ENCODE data around the gene OXER1.

Gene OXER1

GRCh38 chr2:42764096-42764495, at the start of gene OXER1:
Gene OXER1 (minus strand): TSS chr2:42764135. CDS start chr2:42764062, 73 bp downstream.
- no peak for DNase-seq (ENCODE audit: low read depth)

GRCh38 chr2:42812899-42813479, 49.1 kb upstream of the OXER1 start:
- peak; percentile 53 for DNase-seq (ENCODE audit: low read depth)

GRCh38 chr2:42810971-42811811, 47.3 kb upstream of the OXER1 start:
- DNase-seq (ENCODE audit: low read depth): peak; percentile 64

DNA sequence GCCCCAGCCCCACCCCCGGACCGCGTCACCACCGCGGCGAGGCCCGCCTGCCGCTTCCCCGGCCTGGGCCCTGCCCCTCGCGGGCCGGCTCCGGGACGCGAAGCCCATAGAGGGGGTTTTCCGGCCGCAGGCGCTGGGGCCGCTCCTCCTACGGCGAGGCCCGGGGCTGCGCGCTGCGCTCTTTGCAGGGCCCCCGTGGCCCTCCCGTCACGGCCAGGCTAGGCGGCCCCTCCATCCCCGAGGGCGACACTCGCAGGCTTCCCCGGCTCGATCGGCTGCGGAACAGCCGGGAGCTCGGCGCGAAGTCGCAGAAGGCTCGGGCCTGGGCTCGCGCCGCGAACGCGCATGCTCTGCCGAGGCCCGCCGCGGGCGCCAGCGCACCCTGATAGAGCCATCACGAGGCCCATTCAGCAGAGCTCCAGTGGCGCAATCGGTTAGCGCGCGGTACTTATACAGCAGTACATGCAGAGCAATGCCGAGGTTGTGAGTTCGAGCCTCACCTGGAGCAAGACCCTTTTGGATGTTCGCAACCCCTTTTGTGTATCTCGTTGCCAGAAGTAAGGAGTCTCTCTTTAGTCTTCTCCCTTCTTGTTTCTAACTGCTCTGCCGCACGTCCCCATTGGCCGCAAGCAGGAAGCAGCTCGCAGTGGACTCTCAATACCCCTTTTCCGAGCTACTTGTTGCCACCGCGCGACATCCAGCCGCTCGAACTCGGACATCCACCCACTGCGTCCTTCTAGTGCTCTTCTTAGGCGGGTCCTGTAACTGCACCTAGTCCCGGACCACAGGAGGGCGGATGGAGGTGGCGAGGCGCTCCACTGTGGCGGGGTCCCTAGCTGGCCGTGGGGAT, 46.4 kb upstream of the OXER1 start:
- DNase-seq (ENCODE audit: low read depth): peak; percentile 94

GRCh38 chr2:42809819-42810120, 45.8 kb upstream of the OXER1 start:
- peak; percentile 86 for DNase-seq (ENCODE audit: low read depth)

GRCh38 chr2:42809131-42809818, 45.3 kb upstream of the OXER1 start:
- no peak for DNase-seq (ENCODE audit: low read depth)

- no peak for DNase-seq (ENCODE audit: low read depth)
Observed at GRCh38 chr2:42808301-42808700, 44.4 kb upstream of the OXER1 start.

GRCh38 chr2:42806786-42807185, 42.9 kb upstream of the OXER1 start:
- DNase-seq (ENCODE audit: low read depth): no peak

DNA sequence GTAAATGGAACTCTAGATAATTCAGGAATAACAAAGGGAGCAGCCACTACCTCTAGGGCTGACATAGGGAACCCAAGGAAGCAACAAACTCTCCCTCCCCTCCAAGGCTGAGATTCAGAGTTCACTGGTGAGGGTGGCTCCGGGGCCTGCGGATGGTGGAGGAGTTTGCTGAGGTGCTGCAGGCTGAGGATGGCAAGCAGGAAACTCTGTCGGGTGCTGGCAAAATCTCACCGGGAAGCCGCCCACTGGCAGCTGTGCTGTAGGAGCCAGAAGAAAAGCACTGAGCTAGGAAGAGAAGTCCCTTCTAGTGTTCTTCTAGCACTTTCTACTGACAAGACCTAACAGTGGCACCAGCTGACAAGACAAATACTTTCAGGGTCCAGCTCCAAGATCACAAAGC, 41.0 kb upstream of the OXER1 start:
- no peak for DNase-seq (ENCODE audit: low read depth)

DNA sequence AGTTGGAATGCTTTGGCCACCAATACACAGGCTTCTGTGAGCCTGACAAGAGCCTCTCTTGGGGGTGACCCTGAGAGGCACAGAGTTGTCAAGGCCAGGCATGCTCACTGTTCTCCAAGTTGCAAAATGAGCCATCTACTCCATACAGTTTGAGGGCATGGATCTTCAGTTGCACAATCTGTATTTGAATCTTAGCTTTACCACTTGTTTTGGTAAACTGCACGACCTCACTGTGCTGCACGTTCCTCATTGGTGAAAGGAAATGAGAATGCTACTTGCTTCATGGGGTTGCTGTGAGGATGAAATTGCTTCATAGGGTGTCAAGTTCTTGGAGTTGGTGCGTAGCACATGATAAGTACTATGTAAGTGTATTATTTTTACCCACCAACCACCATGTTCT, 40.4 kb upstream of the OXER1 start:
- DNase-seq (ENCODE audit: low read depth): peak; percentile 98

DNA sequence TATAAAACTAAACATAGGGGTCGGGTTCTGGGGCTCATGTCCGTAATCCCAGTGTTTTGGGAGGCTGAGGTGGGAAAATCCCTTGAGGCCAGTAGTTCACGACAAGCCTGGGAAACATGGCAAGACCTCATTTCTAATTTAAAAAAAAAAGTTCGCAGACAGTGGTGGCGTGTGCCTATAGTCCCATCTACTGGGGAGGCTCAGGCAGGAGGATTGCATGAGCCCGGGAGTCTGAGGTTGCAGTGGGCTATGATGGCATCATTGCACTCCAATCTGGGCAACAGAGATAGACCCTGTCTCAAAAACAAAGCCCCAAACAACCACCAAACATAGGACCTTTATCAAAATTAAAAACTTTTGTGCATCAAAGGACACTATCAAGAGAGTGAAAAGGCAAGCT, 38.2 kb upstream of the OXER1 start:
- no peak for DNase-seq (ENCODE audit: low read depth)

- DNase-seq (ENCODE audit: low read depth): no peak
Observed at GRCh38 chr2:42801381-42801780, 37.4 kb upstream of the OXER1 start.

DNA sequence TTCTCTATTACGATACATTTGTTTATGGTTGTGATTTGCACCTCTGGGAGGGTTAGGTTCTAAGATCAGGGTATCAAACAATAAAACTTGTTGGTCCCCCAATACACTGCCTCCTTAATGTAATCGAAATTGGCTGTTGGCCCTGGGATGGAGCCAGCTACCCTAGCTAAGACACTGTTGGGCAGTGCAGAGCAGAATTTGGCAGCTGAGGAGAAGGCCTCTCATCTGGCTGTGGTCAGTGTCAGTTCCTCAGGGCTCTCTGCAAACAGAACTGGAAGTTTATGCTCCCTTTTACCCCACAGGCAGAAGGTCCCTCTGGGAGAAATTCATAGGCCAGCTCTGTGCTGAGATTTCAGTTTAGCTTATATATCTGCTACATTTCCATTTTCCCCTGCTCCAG, 37.0 kb upstream of the OXER1 start:
- no peak for DNase-seq (ENCODE audit: low read depth)

DNA sequence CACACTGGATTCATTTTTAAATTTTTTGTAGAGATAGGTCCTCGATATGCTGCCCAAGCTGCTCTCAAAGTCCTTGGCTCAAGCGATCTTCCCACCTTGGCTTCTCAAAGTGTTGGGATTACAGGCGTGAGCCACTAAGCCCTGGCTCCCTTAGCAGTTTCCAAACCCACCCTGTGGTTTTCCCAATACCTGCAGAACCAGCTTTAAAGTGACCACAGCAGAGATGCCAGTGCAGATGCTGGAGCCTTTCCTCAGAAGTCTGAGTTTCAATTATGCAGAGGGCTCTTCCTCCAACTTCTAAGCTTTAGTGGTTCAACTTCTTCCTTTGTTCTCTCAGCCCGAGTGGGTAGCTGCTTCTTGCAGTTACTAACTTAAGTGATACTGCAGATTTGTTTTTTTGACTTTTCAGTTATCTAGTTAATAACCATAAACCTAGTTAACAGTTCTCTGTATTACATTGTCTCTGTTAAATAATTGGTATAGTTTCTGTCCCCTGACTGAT, 36.6 kb upstream of the OXER1 start:
- no peak for DNase-seq (ENCODE audit: low read depth)

DNA sequence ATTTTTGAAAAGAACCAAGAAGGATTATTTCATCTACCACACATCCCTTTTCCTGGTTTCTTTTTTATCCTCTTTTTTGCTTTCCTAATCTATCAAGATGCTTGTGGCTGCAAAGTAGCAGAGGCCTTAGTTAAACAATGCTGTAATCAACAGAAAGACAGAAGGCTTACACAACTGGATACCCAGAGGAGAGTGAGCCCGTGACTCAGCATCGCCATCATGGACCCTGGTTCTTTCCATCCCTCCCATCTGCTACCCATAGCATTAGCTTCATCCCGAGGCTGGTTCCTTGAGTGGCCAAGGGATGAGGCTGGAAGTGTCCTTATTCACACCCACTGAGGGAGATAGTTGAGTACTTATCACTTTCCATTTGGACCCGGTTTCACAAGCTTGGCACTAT, 35.9 kb upstream of the OXER1 start:
- DNase-seq (ENCODE audit: low read depth): peak; percentile 23

DNA sequence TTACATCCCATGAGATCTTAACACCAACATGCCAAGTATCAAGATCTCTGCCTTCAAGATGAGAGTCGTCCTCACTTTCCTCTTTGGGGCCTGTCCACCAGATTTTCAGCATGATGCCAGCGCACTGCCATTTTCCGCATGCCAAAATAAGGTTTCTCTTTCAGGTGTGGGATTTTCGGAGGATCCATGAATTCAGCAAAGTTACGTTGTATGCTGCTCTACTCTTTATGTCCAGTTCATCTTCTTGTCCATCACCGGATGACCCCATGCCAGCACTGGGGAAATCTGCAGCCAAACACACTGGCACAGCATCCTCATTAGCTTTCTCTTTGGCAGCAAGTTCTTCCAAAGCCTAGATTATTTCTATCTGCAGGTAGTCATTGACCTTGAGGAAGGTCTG, 33.3 kb upstream of the OXER1 start:
- no peak for DNase-seq (ENCODE audit: low read depth)

GRCh38 chr2:42796427-42797248, 32.7 kb upstream of the OXER1 start:
- no peak for DNase-seq (ENCODE audit: low read depth)

DNA sequence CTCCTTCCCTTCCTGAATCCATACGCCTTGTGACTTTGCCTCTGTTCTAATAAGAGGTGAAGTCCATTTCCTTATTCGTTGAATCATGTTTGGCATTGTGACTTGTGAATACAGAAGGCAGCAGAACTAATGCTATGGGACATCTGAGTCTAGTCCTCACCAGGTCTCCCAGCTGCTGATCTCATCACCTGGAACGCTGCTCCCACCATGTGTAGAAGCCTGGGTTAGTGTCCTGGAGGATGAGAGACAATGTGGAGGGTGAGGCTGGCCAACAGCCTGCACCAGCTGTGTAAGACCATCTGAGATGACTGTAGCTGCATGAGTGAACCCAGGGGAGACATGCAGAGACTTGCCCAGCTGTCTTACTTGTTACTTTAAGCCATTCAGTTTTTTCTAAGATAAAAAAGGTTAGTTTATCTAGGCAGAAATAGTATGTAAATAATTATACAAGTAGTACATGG, 31.9 kb upstream of the OXER1 start:
- DNase-seq (ENCODE audit: low read depth): peak; percentile 33

DNA sequence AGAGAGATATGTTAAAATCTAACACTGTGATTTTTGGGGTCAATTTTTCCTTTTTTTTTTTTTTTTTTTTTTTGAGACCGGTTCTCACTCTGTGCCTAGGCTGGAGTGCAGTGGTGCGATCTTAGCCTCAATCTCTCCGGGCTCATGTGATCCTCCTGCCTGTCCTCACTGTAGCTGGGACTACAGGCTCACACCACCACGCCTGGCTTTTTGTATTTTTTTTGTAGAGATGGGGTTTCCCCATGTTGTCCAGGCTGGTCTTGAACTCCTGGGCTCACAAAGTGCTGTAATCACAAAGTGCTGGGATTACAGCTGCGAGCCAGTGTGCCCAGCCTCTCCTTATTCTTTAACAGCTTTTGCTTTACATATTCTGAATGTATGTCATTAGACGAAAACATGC, 31.3 kb upstream of the OXER1 start:
- DNase-seq (ENCODE audit: low read depth): no peak

DNA sequence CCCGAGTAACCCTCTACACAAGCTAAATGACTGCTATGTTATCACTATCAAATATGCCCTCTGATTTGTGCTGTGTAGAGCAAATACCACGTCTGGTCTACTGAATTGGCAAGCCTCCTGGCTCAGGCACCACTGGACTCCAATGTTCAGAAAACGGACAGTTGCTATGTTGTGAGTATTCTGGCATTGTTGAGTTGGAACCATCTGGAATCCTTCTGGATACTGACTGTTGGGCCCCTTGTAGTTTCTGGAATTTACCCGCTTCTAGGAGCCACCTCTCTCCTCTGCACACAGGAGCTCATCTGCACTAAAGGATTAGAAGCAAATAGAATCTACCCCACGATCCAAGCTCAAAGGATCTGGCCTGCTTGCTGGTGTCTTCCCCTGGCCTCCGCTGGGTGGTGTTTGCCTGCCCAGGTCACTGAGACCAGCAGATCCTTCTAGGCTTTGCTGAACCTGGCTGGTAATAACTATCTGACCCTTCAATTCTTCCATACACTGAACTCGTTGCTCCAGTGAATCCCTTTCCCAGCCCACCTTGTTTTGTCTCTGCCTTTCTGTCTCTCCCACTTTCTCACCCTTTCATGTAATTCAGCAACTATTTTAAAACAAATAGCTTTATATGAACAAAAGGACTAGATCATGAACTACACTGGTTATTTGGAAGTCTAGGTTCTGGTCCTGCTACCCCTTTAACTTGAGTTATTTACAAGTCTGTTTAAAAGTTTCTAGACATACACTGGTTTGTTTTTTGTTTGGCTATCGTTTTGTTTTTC, 30.5 kb upstream of the OXER1 start:
- peak; percentile 36 for DNase-seq (ENCODE audit: low read depth)
